Upper lobe of left lung (tissue), 6 donors: ENCODE data around the gene IPO11. TPM values are rescaled to one million over a fixed set of nuclear protein-coding genes. Genes with fewer than 3 reads are reported as not detected.
"Not testable (repeated sequence)": the region's sequence is repeated elsewhere in the genome, so short reads cannot be mapped to it uniquely, and the experiment has no call there.

Experiments
- ATAC-seq, 2 donors: fragments of 200-7000 bp; cut with Tn5 transposase; one replicate each; pipeline ENCODE4 v1.9.1; 2022; ENCODE audit warnings: mild to moderate bottlenecking in 2 of 2, moderate library complexity in 2 of 2; ENCODE audit not compliant: low FRiP score in 2 of 2
- DNase-seq, 2 donors: peaks; one replicate each; pipeline ENCODE4 v3.0.0-alpha.2; 2019 to 2020
- H3K27ac ChIP-seq, 4 donors: fragments of 200-600 bp; sonication (generic); one replicate each; pipeline ENCODE4 v1.5.1; 2016 to 2019
- H3K27me3 ChIP-seq, 4 donors: fragments of 200-600 bp; sonication (generic); one replicate each; pipeline ENCODE4 v1.5.1; 2017 to 2019
- H3K36me3 ChIP-seq, 4 donors: fragments of 200-600 bp; sonication (generic); one replicate each; pipeline ENCODE4 v1.5.1; 2016 to 2019
- H3K4me1 ChIP-seq, 4 donors: fragments of 200-600 bp; sonication (generic); one replicate each; pipeline ENCODE4 v1.5.1; 2018 to 2019
- H3K4me3 ChIP-seq, 4 donors: fragments of 200-600 bp; sonication (generic); one replicate each; pipeline ENCODE4 v1.5.1; 2017 to 2019; ENCODE audit warnings: mild to moderate bottlenecking in 2 of 4, moderate library complexity in 1 of 4
- H3K9me3 ChIP-seq, 4 donors: fragments of 200-600 bp; sonication (generic); one replicate each; pipeline ENCODE4 v1.5.1; 2018 to 2019
- CTCF ChIP-seq, 6 experiments: fragments of 450-650 bp in 4 of 6; fragments of 200-600 bp in 2 of 6; sonication (generic) in 2 of 6; IDR thresholded peaks; one replicate each; pipeline ENCODE4 v1.5.1; 2016 to 2019; ENCODE audit warnings: antibody characterized with exemption in 6 of 6
- EP300 ChIP-seq, 4 donors: sonication (generic); formaldehyde crosslinking; IDR thresholded peaks; one replicate each; pipeline ENCODE4 v1.5.1; 2017; ENCODE audit warnings: antibody characterized with exemption in 4 of 4, control low read depth in 2 of 4
- POLR2A ChIP-seq, 4 donors: fragments of 450-650 bp; IDR thresholded peaks; one replicate each; pipeline ENCODE4 v1.5.1; 2016 to 2017; ENCODE audit warnings: antibody characterized with exemption in 4 of 4, mild to moderate bottlenecking in 2 of 4
- POLR2AphosphoS5 ChIP-seq, 2 donors: sonication (generic); formaldehyde crosslinking; IDR thresholded peaks; one replicate each; pipeline ENCODE4 v1.5.1; 2017; ENCODE audit warnings: antibody characterized with exemption in 2 of 2
- WGBS, 2 donors: methylation state at CpG; one replicate each; pipeline ENCODE4 v1.1.5; 2017 to 2018; 5-methylcytosine and 5-hydroxymethylcytosine counted together
- small RNA-seq, 4 donors: library from RNA; depleted of rRNA; stranded (forward); fragments of <200 nt; gene quantifications; one replicate each; pipeline ENCODE3, GENCODE V24; 2016
- total RNA-seq, 6 donors: library from RNA; depleted of rRNA in 4 of 6; stranded (reverse); fragments of >200 nt in 4 of 6; gene quantifications; one replicate each; pipeline versions ENCODE4 v1.1.0 to v1.2.1, GENCODE V29; 2016 to 2021
- donor health status: DM: no; HTN: no; CAD: no; lungs with moderate emphysema.
- donor health status: DM: no; HTN: yes; CAD: no; lungs with severe emphysema.

Gene IPO11
- total RNA-seq, 6 donors from 2014 or later: 12.2 to 40.4 (median 18.8) TPM

DNA sequence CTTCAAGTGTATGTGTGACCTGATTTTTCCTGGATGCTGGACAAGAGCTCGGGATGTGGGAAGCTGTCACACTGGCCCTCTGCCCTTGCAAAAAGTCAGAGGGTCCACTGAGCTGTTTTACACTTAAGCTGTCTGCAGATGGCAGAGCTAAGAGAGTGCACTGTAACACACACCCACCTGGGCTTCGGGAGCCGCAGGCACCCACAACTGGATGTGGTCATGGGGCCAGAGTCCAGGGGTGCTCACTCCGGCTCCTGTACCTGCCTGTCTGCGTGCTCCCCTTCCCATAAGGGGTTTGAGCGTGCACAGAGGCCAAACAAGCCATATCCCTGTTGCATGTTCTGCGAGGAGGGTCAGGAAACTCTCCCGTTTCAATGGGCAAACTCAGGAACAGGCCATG lies 248.6 kb downstream of the IPO11 start:
- Histone ChIP-seq H3K27me3 (no peaks in the 10 kb centered on the region), H3K4me3 (no peak overlapping the region), H3K4me1 (no peaks in the 10 kb centered on the region), H3K36me3 (no peaks in the 10 kb centered on the region), H3K27ac (no peak overlapping the region), H3K9me3 (no peaks in the 10 kb centered on the region)
- peak in 1 of 2 donors; percentile 15 for DNase-seq
- ATAC-seq: peak in 1 of 2 donors; percentile 62
- 80 to 92% methylated on average over 3 to 8 of the region's 8 CpGs for WGBS, 2 donors
- TF ChIP-seq CTCF (IDR thresholded peaks at IDR 0.05) (no peak), POLR2AphosphoS5 (IDR thresholded peaks at IDR 0.05) (no peak), EP300 (IDR thresholded peaks at IDR 0.05) (no peak), POLR2A (IDR thresholded peaks at IDR 0.05) (no peak)

DNA sequence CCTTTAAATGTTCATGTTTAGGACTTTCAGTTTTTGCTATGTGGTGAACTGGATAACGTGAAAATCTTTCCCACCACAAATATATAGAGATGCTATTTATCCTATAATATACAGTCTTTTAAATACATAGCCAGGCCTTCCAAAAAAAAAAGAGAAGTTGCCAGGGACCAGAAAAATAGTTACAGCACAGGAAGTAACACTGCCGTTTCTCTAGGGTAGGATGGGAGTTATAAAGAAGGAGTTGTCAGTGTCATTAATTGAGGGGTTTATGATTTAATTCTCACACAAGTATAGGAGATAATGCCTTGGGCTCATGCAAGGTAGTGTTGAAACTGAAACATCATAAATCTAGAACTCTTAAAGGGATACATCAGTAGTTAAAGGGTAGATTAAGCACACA lies 250.0 kb downstream of the IPO11 start:
- TF ChIP-seq EP300 (IDR thresholded peaks at IDR 0.05) (no peak), CTCF (IDR thresholded peaks at IDR 0.05) (no peak), POLR2AphosphoS5 (IDR thresholded peaks at IDR 0.05) (no peak), POLR2A (IDR thresholded peaks at IDR 0.05) (no peak)
- no peak for ATAC-seq
- no peaks in the 10 kb centered on the region for H3K27me3 ChIP-seq
- H3K4me1 ChIP-seq: no peaks in the 10 kb centered on the region
- no peak overlapping the region for H3K27ac ChIP-seq
- H3K36me3 ChIP-seq: no peaks in the 10 kb centered on the region
- 46 to 51% methylated on average over 2 of the region's 2 CpGs for WGBS, 2 donors
- no peaks in the 10 kb centered on the region for H3K9me3 ChIP-seq
- no peak for DNase-seq
- no peak overlapping the region for H3K4me3 ChIP-seq

DNA sequence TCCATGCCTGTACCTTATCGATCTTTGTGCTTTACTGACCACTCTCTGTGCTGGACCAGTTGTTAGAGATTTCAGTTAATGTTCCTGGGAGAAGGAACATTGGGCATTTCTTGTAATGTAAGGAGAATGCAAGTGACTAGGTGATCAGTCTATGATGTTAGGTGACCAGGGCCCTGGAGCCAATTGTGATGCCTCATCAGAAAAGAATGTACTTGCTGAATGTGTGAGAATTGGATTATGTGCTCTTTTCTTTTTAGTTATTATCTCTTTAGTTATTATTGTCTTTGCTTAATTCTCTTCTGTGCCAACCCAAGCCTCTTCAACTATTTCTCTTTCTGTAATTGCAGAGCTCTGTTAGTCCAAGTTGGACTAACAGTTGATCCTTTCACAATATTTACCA lies 258.9 kb downstream of the IPO11 start:
- Histone ChIP-seq H3K4me1 (no peaks in the 10 kb centered on the region), H3K27me3 (no peaks in the 10 kb centered on the region), H3K4me3 (no peak overlapping the region), H3K36me3 (no peaks in the 10 kb centered on the region), H3K9me3 (peaks cover 0 to under 1% (median 0%) of the 10 kb centered on the region in 4 donors), H3K27ac (no peak overlapping the region)
- WGBS, 2 donors: 100% methylated on average over 1 of the region's 1 CpG
- ATAC-seq (no peak), DNase-seq (no peak)
- TF ChIP-seq CTCF (IDR thresholded peaks at IDR 0.05): no peak
- TF ChIP-seq EP300 (IDR thresholded peaks at IDR 0.05): no peak
- TF ChIP-seq POLR2A (IDR thresholded peaks at IDR 0.05): no peak
- no peak for TF ChIP-seq POLR2AphosphoS5 (IDR thresholded peaks at IDR 0.05)

DNA sequence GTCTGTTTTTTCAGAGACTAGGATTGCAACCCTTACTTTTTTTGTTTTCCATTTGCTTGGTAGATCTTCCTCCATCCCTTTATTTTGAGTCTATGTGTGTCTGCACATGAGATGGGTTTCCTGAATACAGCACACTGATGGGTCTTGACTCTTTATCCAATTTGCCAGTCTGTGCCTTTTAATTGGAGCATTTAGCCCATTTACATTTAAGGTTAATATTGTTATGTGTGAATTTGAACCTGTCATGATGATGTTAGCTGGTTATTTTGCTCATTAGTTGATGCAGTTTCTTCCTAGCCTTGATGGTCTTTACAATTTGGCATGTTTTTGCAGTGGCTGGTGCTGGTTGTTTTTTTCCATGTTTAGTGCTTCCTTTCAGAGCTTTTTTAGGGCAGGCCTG lies 264.0 kb downstream of the IPO11 start:
- not testable (repeated sequence) for H3K4me1 ChIP-seq, ATAC-seq, DNase-seq, H3K27ac ChIP-seq, H3K36me3 ChIP-seq, H3K4me3 ChIP-seq, H3K27me3 ChIP-seq
- H3K9me3 ChIP-seq: peaks cover 0 to 19% (median 4%) of the 10 kb centered on the region in 4 donors

Small RNA genes lying within 50 kb of the gene (small RNA-seq; reads per million reads assigned to genes)
- gene CKS1BP3 (0 reads per million in 4 donors), gene RNU6-661P (0 reads per million in 4 donors)

Other genes with a start within 250 kb of the IPO11 start
- gene KIF2A, start 106.6 kb upstream of the IPO11 start, total RNA-seq: 10 to 100 TPM; 16.8 to 61.2 (median 23.7) TPM
- gene DIMT1, start 8.9 kb upstream of the IPO11 start, total RNA-seq: 10 to 100 TPM in 3 of 6 donors, 1 to 10 TPM in 3; 2.1 to 24.5 (median 13.0) TPM
- 1 to 10 TPM in 5 of 6 donors, under 1 TPM in 1; 0.89 to 4.8 (median 3.5) TPM for gene LRRC70, start 166.1 kb downstream of the IPO11 start, total RNA-seq